RWPE2 (cell line): ENCODE measurements around the gene FTO.

Experiments
- ATAC-seq: fragments of 200-7000 bp; cut with Tn5 transposase; 3 replicates; pipeline ENCODE4 v1.9.1; 2021; ENCODE audit warnings: low read depth
- DNase-seq: peaks from one replicate; pipeline ENCODE4 v3.0.0-alpha.2; 2020; ENCODE audit warnings: low spot score
- H3K27ac ChIP-seq: fragments of 450-650 bp; 2 replicates; pipeline ENCODE4 v1.5.1; 2017; ENCODE audit warnings: mild to moderate bottlenecking; ENCODE audit not compliant: poor library complexity, severe bottlenecking
- H3K27me3 ChIP-seq: fragments of 250-450 bp; sonication (Bioruptor Pico); 2 replicates; pipeline ENCODE4 v1.5.1; 2021; ENCODE audit warnings: mild to moderate bottlenecking, moderate library complexity; ENCODE audit not compliant: insufficient read depth, poor library complexity, severe bottlenecking
- H3K36me3 ChIP-seq: fragments of 250-450 bp; sonication (Bioruptor Pico); 2 replicates; pipeline ENCODE4 v1.5.1; 2020; ENCODE audit warnings: low read depth, mild to moderate bottlenecking, moderate library complexity
- H3K4me1 ChIP-seq: fragments of 250-450 bp; sonication (Bioruptor Pico); 2 replicates; pipeline ENCODE4 v1.5.1; 2021; ENCODE audit warnings: mild to moderate bottlenecking, moderate library complexity; ENCODE audit not compliant: insufficient read depth, poor library complexity, severe bottlenecking
- H3K4me3 ChIP-seq: fragments of 250-450 bp; sonication (Bioruptor Pico); 2 replicates; pipeline ENCODE4 v1.5.1; 2021; ENCODE audit warnings: mild to moderate bottlenecking, moderate library complexity; ENCODE audit not compliant: severe bottlenecking
- H3K9me3 ChIP-seq: fragments of 250-450 bp; sonication (Bioruptor Pico); 2 replicates; pipeline ENCODE4 v1.5.1; 2021; ENCODE audit warnings: mild to moderate bottlenecking, moderate library complexity; ENCODE audit not compliant: severe bottlenecking
- CTCF ChIP-seq: fragments of 450-650 bp; IDR thresholded peaks from one replicate; pipeline ENCODE4 v1.5.1; 2017; ENCODE audit warnings: mild to moderate bottlenecking, moderate library complexity; ENCODE audit not compliant: poor library complexity, severe bottlenecking

Gene FTO

GRCh38 chr16:53904533-53904932 lies 200.6 kb downstream of the FTO start:
- Histone ChIP-seq H3K9me3 (no peaks in the 10 kb centered on the region), H3K4me3 (no peak overlapping the region), H3K27ac (no peak overlapping the region), H3K27me3 (no peaks in the 10 kb centered on the region), H3K4me1 (no peaks in the 10 kb centered on the region), H3K36me3 (no peaks in the 10 kb centered on the region)
- TF ChIP-seq CTCF: no peak
- ATAC-seq (no peak), DNase-seq (no peak)

DNA sequence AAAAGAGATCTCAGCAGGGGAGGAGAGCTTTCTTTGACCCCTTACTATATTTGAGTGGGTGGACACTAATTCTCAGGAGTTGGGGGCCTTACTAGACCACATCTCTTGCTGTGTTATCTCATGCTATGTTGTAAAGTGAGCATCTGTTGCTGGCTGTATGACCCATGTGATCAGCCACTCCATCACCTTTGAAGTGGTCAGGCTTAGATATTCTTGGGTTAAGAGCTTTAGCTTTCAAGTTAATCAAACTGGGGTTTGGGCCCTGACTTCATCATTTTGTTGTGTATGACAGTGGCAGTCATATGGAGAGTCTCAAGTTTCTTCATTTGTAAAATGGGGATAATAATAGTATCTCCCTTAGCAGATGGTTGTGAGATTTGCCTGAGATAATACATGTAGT lies 201.1 kb downstream of the FTO start:
- TF ChIP-seq CTCF: no peak
- Histone ChIP-seq H3K27ac (no peak overlapping the region), H3K9me3 (no peaks in the 10 kb centered on the region), H3K27me3 (no peaks in the 10 kb centered on the region), H3K4me1 (no peaks in the 10 kb centered on the region), H3K4me3 (no peak overlapping the region), H3K36me3 (no peaks in the 10 kb centered on the region)
- DNase-seq: no peak
- ATAC-seq: no peak

- H3K36me3 ChIP-seq: no peaks in the 10 kb centered on the region
- DNase-seq (no peak), ATAC-seq (no peak)
- TF ChIP-seq CTCF: no peak
- no peaks in the 10 kb centered on the region for H3K27me3 ChIP-seq
- peaks cover 26% of the 10 kb centered on the region for H3K4me1 ChIP-seq
- no peak overlapping the region for H3K27ac ChIP-seq
- H3K4me3 ChIP-seq: no peak overlapping the region
- no peaks in the 10 kb centered on the region for H3K9me3 ChIP-seq
These were observed 204.8 kb downstream of the FTO start for GRCh38 chr16:53908731-53909130.

DNA sequence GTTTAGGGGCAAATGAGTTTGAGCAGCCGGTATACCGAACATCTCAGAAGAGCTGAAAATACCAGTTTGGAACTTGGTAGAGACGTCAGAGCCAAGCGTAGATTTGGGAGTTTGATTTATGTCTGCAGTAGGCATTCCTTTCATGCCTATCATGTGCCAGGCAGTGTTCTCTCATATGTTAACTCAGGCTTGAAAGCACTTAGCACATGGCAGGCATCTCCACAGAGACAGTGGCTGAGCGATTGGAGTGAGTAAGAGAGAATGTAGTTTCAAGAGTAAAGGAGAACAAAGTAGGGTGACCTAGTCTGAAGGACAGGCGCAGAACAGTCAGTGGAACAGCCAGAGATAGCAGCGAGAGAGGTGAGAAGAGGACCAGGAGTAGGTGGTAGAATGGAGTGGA lies 207.0 kb downstream of the FTO start:
- no peaks in the 10 kb centered on the region for H3K36me3 ChIP-seq
- TF ChIP-seq CTCF: no peak
- DNase-seq (no peak), ATAC-seq (no peak)
- H3K27ac ChIP-seq: no peak overlapping the region
- H3K4me3 ChIP-seq: no peak overlapping the region
- no peaks in the 10 kb centered on the region for H3K27me3 ChIP-seq
- peaks cover 26% of the 10 kb centered on the region for H3K4me1 ChIP-seq
- H3K9me3 ChIP-seq: no peaks in the 10 kb centered on the region

GRCh38 chr16:53911513-53911912 lies 207.6 kb downstream of the FTO start:
- H3K27me3 ChIP-seq: no peaks in the 10 kb centered on the region
- H3K27ac ChIP-seq: no peak overlapping the region
- no peak for TF ChIP-seq CTCF
- no peak for ATAC-seq
- H3K36me3 ChIP-seq: no peaks in the 10 kb centered on the region
- no peak overlapping the region for H3K4me3 ChIP-seq
- no peak for DNase-seq
- H3K9me3 ChIP-seq: no peaks in the 10 kb centered on the region
- H3K4me1 ChIP-seq: peaks cover 26% of the 10 kb centered on the region
